OCI-LY3 (cell line): ENCODE data around the gene PEPD.

ENCODE experiments used
- H2AFZ ChIP-seq: fragments of 200-600, 300-600 bp; shearing (Covaris generic); 2 replicates; pipeline ENCODE4 v1.6.0; 2014; ENCODE audit warnings: antibody characterized with exemption, low read depth, low read length
- H3K27ac ChIP-seq: fragments of 200-600, 300-600 bp; sonication (generic); 2 replicates; pipeline ENCODE4 v1.5.1; 2014; ENCODE audit warnings: mild to moderate bottlenecking, low read length, moderate library complexity, mixed read lengths
- H3K27me3 ChIP-seq: fragments of 200-600, 300-600 bp; sonication (generic); 2 replicates; pipeline ENCODE4 v1.6.1; 2014; ENCODE audit warnings: low read depth, low read length, mixed read lengths
- H3K36me3 ChIP-seq: fragments of 200-600, 300-600 bp; sonication (generic); replicated peaks from 2 replicates; pipeline ENCODE3; 2014; ENCODE audit warnings: low read depth, low read length, mixed read lengths
- H3K4me1 ChIP-seq: fragments of 300-600, 200-600 bp; sonication (generic); 2 replicates; pipeline ENCODE4 v1.6.1; 2014; ENCODE audit warnings: low read length, mixed read lengths
- H3K4me2 ChIP-seq: fragments of 200-600, 300-600 bp; sonication (generic); 2 replicates; pipeline ENCODE4 v1.6.1; 2014; ENCODE audit warnings: low read length, mixed read lengths
- H3K4me3 ChIP-seq: fragments of 300-600, 200-600 bp; sonication (generic); 2 replicates; pipeline ENCODE4 v1.5.1; 2014; ENCODE audit warnings: antibody characterized with exemption, mild to moderate bottlenecking, low read length, moderate library complexity
- H3K79me2 ChIP-seq: fragments of 300-600, 200-600 bp; shearing (Covaris generic); 2 replicates; pipeline ENCODE4 v1.6.1; 2014; ENCODE audit warnings: mild to moderate bottlenecking, low read length, mixed read lengths
- H3K9ac ChIP-seq: fragments of 300-600, 200-600 bp; shearing (Covaris generic); 2 replicates; pipeline ENCODE4 v1.6.0; 2014; ENCODE audit warnings: mild to moderate bottlenecking, low read length, moderate library complexity
- H3K9me3 ChIP-seq: fragments of 200-600, 300-600 bp; shearing (Covaris generic); 2 replicates; pipeline ENCODE4 v1.6.1; 2014; ENCODE audit warnings: low read length, mixed read lengths; ENCODE audit not compliant: insufficient read depth
- H4K20me1 ChIP-seq: fragments of 200-600, 300-600 bp; sonication (generic); 2 replicates; pipeline ENCODE4 v1.6.1; 2016; ENCODE audit warnings: low read length, mixed read lengths; ENCODE audit not compliant: insufficient read depth
- EZH2phosphoT487 ChIP-seq: fragments of 200-600 bp; shearing (Covaris generic); IDR thresholded peaks from 2 replicates; pipeline ENCODE4 v1.6.1; 2018; ENCODE audit warnings: antibody characterized with exemption, mixed run types, low read depth
- TF ChIP-seq, protein P1 (sequence below): fragments of 200-600, 300-600 bp; sonication (generic); IDR thresholded peaks from 2 replicates; pipeline ENCODE4 v1.5.1; 2014; ENCODE audit warnings: antibody characterized with exemption, low read length, low read depth

The PEPD gene

GRCh38 chr19:33383720-33384292 is 137.8 kb downstream of the PEPD start:
- no peak overlapping the region for H3K4me2 ChIP-seq

GRCh38 chr19:33382982-33383381 is 138.6 kb downstream of the PEPD start:
- Histone ChIP-seq H3K4me2 (no peak overlapping the region), H3K27me3 (no peaks in the 10 kb centered on the region), H3K4me3 (no peak overlapping the region), H3K9ac (no peak overlapping the region), H4K20me1 (peaks cover 66% of the 10 kb centered on the region), H3K9me3 (no peaks in the 10 kb centered on the region), H3K4me1 (0 out of 2 replicates have a peak, but pooled peaks cover 5% of the 10 kb centered on the region), H3K79me2 (peaks cover 76% of the 10 kb centered on the region), H3K36me3 (peaks cover 40% of the 10 kb centered on the region), H2AFZ (no peak overlapping the region), H3K27ac (no peak overlapping the region)
- TF ChIP-seq, protein P1, sequence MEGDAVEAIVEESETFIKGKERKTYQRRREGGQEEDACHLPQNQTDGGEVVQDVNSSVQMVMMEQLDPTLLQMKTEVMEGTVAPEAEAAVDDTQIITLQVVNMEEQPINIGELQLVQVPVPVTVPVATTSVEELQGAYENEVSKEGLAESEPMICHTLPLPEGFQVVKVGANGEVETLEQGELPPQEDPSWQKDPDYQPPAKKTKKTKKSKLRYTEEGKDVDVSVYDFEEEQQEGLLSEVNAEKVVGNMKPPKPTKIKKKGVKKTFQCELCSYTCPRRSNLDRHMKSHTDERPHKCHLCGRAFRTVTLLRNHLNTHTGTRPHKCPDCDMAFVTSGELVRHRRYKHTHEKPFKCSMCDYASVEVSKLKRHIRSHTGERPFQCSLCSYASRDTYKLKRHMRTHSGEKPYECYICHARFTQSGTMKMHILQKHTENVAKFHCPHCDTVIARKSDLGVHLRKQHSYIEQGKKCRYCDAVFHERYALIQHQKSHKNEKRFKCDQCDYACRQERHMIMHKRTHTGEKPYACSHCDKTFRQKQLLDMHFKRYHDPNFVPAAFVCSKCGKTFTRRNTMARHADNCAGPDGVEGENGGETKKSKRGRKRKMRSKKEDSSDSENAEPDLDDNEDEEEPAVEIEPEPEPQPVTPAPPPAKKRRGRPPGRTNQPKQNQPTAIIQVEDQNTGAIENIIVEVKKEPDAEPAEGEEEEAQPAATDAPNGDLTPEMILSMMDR: no peak
- no peak for TF ChIP-seq EZH2phosphoT487

More at GRCh38 chr19:33383720-33384292, 137.8 kb downstream of the PEPD start:
- Histone ChIP-seq H3K4me3 (no peak overlapping the region), H3K27ac (no peak overlapping the region), H3K36me3 (peaks cover 38% of the 10 kb centered on the region), H3K9ac (no peak overlapping the region), H3K27me3 (no peaks in the 10 kb centered on the region), H4K20me1 (peaks cover 57% of the 10 kb centered on the region), H2AFZ (no peak overlapping the region), H3K79me2 (peaks cover 68% of the 10 kb centered on the region), H3K4me1 (0 out of 2 replicates have a peak, but pooled peaks cover 5% of the 10 kb centered on the region), H3K9me3 (no peaks in the 10 kb centered on the region)
- TF ChIP-seq, protein P1: no peak
- TF ChIP-seq EZH2phosphoT487: no peak

- no peak overlapping the region for H3K9ac ChIP-seq
- H4K20me1 ChIP-seq: peaks cover 75% of the 10 kb centered on the region
- TF ChIP-seq, protein P1: no peak
- no peak for TF ChIP-seq EZH2phosphoT487
Observed at GRCh38 chr19:33382006-33382405, 139.6 kb downstream of the PEPD start.

GRCh38 chr19:33381101-33381500 is 140.5 kb downstream of the PEPD start:
- peaks cover 90% of the 10 kb centered on the region for H3K79me2 ChIP-seq
- H3K36me3 ChIP-seq: peaks cover 45% of the 10 kb centered on the region
- H3K27ac ChIP-seq: no peak overlapping the region
- H4K20me1 ChIP-seq: peaks cover 81% of the 10 kb centered on the region
- H3K9ac ChIP-seq: no peak overlapping the region
- H3K9me3 ChIP-seq: no peaks in the 10 kb centered on the region
- H3K4me1 ChIP-seq: peaks cover 6% of the 10 kb centered on the region; the same call in 1 of the 2 replicates
- no peak for TF ChIP-seq EZH2phosphoT487
- TF ChIP-seq, protein P1: no peak
- H3K4me2 ChIP-seq: no peak overlapping the region
- H2AFZ ChIP-seq: no peak overlapping the region
- H3K4me3 ChIP-seq: no peak overlapping the region
- no peaks in the 10 kb centered on the region for H3K27me3 ChIP-seq

More at GRCh38 chr19:33382006-33382405, 139.6 kb downstream of the PEPD start:
- Histone ChIP-seq H3K4me1 (0 out of 2 replicates have a peak, but pooled peaks cover 5% of the 10 kb centered on the region), H3K4me3 (no peak overlapping the region), H3K4me2 (no peak overlapping the region), H3K27me3 (no peaks in the 10 kb centered on the region), H3K27ac (no peak overlapping the region), H3K36me3 (peaks cover 40% of the 10 kb centered on the region), H3K9me3 (no peaks in the 10 kb centered on the region), H3K79me2 (peaks cover 86% of the 10 kb centered on the region), H2AFZ (no peak overlapping the region)
